Calu3 (cell line): ENCODE measurements around the gene PIK3CA. TPM values are rescaled to one million over a fixed set of nuclear protein-coding genes. Genes with fewer than 3 reads are reported as not detected.

ENCODE experiments used
- BruUV-seq: library from RNA; stranded (reverse); fragments of 400-500 nt; replicated peaks from 2 replicates; lab custom pipeline; 2021; lab: Mats Ljungman, UMichigan
- CTCF ChIA-PET: fragments of 300-600 bp; sonication (Branson Sonifier 250); formaldehyde crosslinking; loops from one replicate; lab custom pipeline; 2022; ENCODE audit warnings: antibody characterized with exemption; lab: Charles Lee
- DNase-seq: peaks from one replicate; pipeline ENCODE4 v3.0.0; 2022
- H3K27ac Mint-ChIP-seq: one replicate; pipeline ENCODE4 v1.8.0; 2022; ENCODE audit warnings: mixed read lengths; ENCODE audit not compliant: unreplicated experiment
- H3K27me3 Mint-ChIP-seq: one replicate; pipeline ENCODE4 v1.8.0; 2022; ENCODE audit warnings: mixed read lengths; ENCODE audit not compliant: unreplicated experiment
- H3K36me3 Mint-ChIP-seq: one replicate; pipeline ENCODE4 v1.8.0; 2022; ENCODE audit warnings: mild to moderate bottlenecking, moderate library complexity, mixed read lengths; ENCODE audit not compliant: insufficient read depth, unreplicated experiment
- H3K4me1 Mint-ChIP-seq: one replicate; pipeline ENCODE4 v1.8.0; 2022; ENCODE audit warnings: mild to moderate bottlenecking, low read depth, mixed read lengths; ENCODE audit not compliant: unreplicated experiment
- H3K4me3 Mint-ChIP-seq: one replicate; pipeline ENCODE4 v1.8.0; 2022; ENCODE audit warnings: mild to moderate bottlenecking, low read depth, moderate library complexity, mixed read lengths; ENCODE audit not compliant: unreplicated experiment
- H3K9me3 Mint-ChIP-seq: one replicate; pipeline ENCODE4 v1.8.0; 2022; ENCODE audit warnings: low read depth, mixed read lengths; ENCODE audit not compliant: unreplicated experiment
- CTCF ChIP-seq: fragments of 200-600 bp; IDR thresholded peaks from one replicate; pipeline ENCODE4 v1.8.0; 2022; ENCODE audit warnings: antibody characterized with exemption; ENCODE audit not compliant: unreplicated experiment
- intact Hi-C: fragments of 100-400 bp; cut with micrococcal nuclease; formaldehyde crosslinking; loops from one replicate; pipeline ENCODE4 v1.10.0; 2022; ENCODE audit not compliant: unreplicated experiment
- total RNA-seq: library from RNA; stranded (reverse); gene quantifications from 2 replicates; pipeline ENCODE4 v1.2.3, GENCODE V29; 2022

The PIK3CA gene
- total RNA-seq, 1 experiment from 2014 or later = 28.8 TPM

- no TSS peak for BruUV-seq
- no peak overlapping the region for H3K4me3 Mint-ChIP-seq
- peaks cover 8% of the 10 kb centered on the region for H3K4me1 Mint-ChIP-seq
- no peak overlapping the region for H3K27ac Mint-ChIP-seq
- CTCF ChIA-PET = no interaction called here
- H3K27me3 Mint-ChIP-seq = no peaks in the 10 kb centered on the region
- no peak for TF ChIP-seq CTCF
- intact Hi-C loops = no loop called here
- DNase-seq = no peak
- H3K9me3 Mint-ChIP-seq = no peaks in the 10 kb centered on the region
- H3K36me3 Mint-ChIP-seq = no peaks in the 10 kb centered on the region
Measured at GRCh38 chr3:179156775-179157174, 8.6 kb downstream of the PIK3CA start.

GRCh38 chr3:179158336-179159039 is 10.3 kb downstream of the PIK3CA start:
- CTCF ChIA-PET = interaction anchor here (0.9 kb wide), 1 partner anchor 27 kb away, joined by 3 read pairs; no protein-coding TSS in a partner anchor
- intact Hi-C loops = no loop called here
- Mint-ChIP-seq H3K36me3 (no peaks in the 10 kb centered on the region), H3K27ac (no peak overlapping the region), H3K4me1 (no peaks in the 10 kb centered on the region), H3K9me3 (no peaks in the 10 kb centered on the region), H3K27me3 (no peaks in the 10 kb centered on the region), H3K4me3 (no peak overlapping the region)
- BruUV-seq = no TSS peak
- no peak for DNase-seq
- TF ChIP-seq CTCF = no peak

GRCh38 chr3:179163503-179163902 is 15.3 kb downstream of the PIK3CA start:
- no peak overlapping the region for H3K4me3 Mint-ChIP-seq
- no peak for DNase-seq
- TF ChIP-seq CTCF = no peak
- no peaks in the 10 kb centered on the region for H3K36me3 Mint-ChIP-seq
- no peaks in the 10 kb centered on the region for H3K4me1 Mint-ChIP-seq
- CTCF ChIA-PET = no interaction called here
- intact Hi-C loops = no loop called here
- H3K27me3 Mint-ChIP-seq = no peaks in the 10 kb centered on the region
- BruUV-seq = no TSS peak
- no peaks in the 10 kb centered on the region for H3K9me3 Mint-ChIP-seq
- H3K27ac Mint-ChIP-seq = no peak overlapping the region

- no peak for TF ChIP-seq CTCF
- no peak for DNase-seq
- Mint-ChIP-seq H3K36me3 (no peaks in the 10 kb centered on the region), H3K4me1 (no peaks in the 10 kb centered on the region), H3K27me3 (no peaks in the 10 kb centered on the region), H3K4me3 (no peak overlapping the region), H3K27ac (no peak overlapping the region), H3K9me3 (no peaks in the 10 kb centered on the region)
- no TSS peak for BruUV-seq
- intact Hi-C loops = no loop called here
- CTCF ChIA-PET = no interaction called here
Measured at GRCh38 chr3:179164857-179165256, 16.7 kb downstream of the PIK3CA start.
